ENCODE results near the gene DROSHA.

Gene DROSHA

GRCh38 chr5:31453522-31453921, 78.4 kb downstream of the DROSHA start:
- POLR2A ChIA-PET = no interaction called here
- CTCF ChIA-PET = interaction anchor here (1.0 to 1.6 kb wide), 2 partner anchors 12 to 17 kb away, joined by 3 to 4 read pairs; no protein-coding TSS in a partner anchor

DNA sequence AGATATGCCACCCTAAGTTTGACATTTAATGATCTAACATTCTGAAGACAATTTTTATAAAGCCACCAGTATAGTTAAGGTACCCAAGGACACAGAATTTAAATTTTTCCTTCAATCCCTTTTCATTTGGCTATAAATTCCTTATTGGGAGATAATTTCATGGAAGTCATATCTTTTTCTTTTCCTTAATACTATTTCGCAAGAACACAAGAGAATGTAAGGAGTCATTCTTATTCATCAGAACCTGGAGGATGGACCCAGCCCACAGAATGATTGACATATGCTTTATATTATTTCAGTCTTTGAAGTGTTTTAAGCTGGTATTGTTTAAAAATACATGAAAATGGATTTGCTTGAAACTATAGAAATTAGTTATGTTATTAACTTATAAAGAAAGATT, 79.6 kb downstream of the DROSHA start:
- no peak for DNase-seq (ENCODE audit: extremely low spot score)
- ChIA-PET CTCF (no interaction called here), POLR2A (no interaction called here)
- TF ChIP-seq CTCF (IDR thresholded peaks at IDR 0.05; ENCODE audit: control extremely low read depth, extremely low read depth, low read depth, missing control alignments) = no peak

More at GRCh38 chr5:31453522-31453921, 78.4 kb downstream of the DROSHA start:
- DNase-seq (ENCODE audit: extremely low spot score) = no peak
- TF ChIP-seq CTCF (IDR thresholded peaks at IDR 0.05; ENCODE audit: control extremely low read depth, extremely low read depth, low read depth, missing control alignments) = no peak

DNA sequence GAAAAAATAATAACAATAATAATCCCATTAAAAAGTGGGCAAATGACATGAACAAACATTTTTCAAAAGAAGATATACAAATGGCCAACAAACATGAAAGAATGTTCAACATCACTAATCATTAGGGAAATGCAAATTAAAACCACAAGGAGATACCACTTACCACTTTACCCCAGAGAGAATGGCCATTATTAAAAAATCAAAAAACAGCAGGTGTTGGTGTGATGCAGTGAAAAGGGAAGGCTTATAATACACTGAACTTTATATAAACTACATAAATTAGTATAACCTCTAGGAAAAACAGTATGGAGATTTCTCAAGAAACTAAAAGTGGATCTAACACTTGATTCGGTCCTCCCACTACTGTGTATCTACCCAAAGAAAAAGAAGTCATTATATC, 81.9 kb downstream of the DROSHA start:
- POLR2A ChIA-PET = no interaction called here
- DNase-seq (ENCODE audit: extremely low spot score) = no peak
- CTCF ChIA-PET = interaction anchor here (1.5 kb wide), 1 partner anchor 20 kb away, joined by 3 read pairs; no protein-coding TSS in a partner anchor
- no peak for TF ChIP-seq CTCF (IDR thresholded peaks at IDR 0.05; ENCODE audit: control extremely low read depth, extremely low read depth, low read depth, missing control alignments)

- POLR2A ChIA-PET = no interaction called here
- no peak for TF ChIP-seq CTCF (IDR thresholded peaks at IDR 0.05; ENCODE audit: control extremely low read depth, extremely low read depth, low read depth, missing control alignments)
- CTCF ChIA-PET = interaction anchor here (1.5 kb wide), 1 partner anchor 19 kb away, joined by 3 read pairs; no protein-coding TSS in a partner anchor
- no peak for DNase-seq (ENCODE audit: extremely low spot score)
Observed at GRCh38 chr5:31449174-31449573, 82.7 kb downstream of the DROSHA start.

DNA sequence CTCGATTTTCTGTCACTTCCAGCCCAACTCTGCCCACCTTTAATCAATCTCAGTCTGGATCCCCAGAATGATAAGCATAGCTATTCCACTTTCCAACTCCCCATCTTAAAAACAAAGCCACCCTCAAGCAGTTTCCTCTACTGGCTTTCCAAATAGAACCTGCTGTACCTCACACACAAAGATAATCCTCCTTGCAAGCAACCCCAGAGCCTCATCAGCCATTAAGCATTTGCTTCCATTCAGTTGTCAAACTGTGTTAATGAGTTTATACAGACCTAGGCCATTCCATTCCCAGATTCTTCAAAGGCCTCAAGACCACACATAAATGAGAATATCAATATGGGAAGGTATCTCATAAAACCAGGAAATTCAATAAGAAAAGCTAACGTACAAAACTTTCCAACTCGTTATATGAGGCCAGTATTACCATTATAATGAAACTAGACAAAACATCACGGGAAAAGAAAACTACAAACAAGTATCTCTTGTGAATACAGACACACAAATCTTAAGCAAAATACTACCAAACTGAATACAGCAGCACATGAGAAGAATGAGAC, 86.8 kb downstream of the DROSHA start:
- ChIA-PET CTCF (no interaction called here), POLR2A (no interaction called here)
- no peak for TF ChIP-seq CTCF (IDR thresholded peaks at IDR 0.05; ENCODE audit: control extremely low read depth, extremely low read depth, low read depth, missing control alignments)
- DNase-seq (ENCODE audit: extremely low spot score) = no peak

DNA sequence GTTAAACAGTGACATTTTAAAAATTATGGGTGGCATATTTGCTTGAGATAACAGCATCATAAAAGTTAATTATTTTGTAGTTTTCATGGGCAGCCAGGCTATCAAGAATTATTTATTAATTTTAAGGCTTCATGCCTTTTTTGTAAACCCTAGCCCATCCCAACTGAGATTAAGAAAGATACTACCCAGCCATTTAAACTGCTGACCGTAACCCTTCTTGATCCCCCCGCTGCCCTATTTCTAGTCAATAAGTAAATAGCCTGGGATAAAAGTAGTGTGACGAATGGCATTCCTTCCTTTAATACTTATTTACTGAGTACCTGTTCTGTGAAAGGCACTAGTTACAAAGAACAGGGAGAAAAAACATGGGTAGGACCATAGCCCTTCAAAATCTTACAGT, 88.3 kb downstream of the DROSHA start:
- ChIA-PET POLR2A (no interaction called here), CTCF (no interaction called here)
- no peak for DNase-seq (ENCODE audit: extremely low spot score)
- no peak for TF ChIP-seq CTCF (IDR thresholded peaks at IDR 0.05; ENCODE audit: control extremely low read depth, extremely low read depth, low read depth, missing control alignments)
